ENCODE results near the gene NMT2. TPM values are rescaled to one million over a fixed set of nuclear protein-coding genes. Genes with fewer than 3 reads are reported as not detected.

Gene NMT2
- total RNA-seq, 1 experiment from 2014 or later = 11.8 TPM

DNA sequence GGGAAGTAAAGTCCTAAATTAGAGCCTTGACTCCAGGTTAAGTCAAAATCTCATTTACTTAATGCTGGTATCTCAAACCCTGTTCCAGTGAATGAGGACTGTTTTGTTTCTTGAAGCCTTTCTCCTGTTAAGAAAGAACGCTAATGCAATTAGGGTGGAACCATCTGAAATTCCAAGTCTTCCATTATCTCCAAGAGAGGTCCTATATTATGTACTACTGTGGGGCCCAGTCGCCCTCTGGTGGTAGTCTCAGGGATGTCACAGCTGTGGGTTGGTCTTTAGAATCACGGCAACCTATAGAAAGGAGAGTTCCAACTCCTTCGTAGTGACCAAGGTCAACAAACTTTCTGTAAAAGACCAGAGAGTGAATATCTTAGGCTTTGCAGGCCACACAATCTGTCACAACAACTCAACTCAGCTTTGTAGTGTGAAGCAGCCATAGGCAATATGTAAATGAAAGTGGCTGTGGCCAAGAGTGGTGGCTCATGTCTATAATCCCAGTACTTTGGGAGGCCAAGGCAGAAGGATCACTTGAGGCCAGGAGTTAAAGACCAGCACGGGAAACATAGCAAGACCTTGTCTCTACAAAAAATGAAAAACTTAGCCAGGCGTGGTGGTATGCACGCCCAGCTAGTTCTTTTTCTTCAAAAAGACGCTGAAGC lies 62.0 kb downstream of the NMT2 start:
- Histone ChIP-seq H3K23ac (ENCODE audit: insufficient read length, low read depth, low read length) (no peak overlapping the region), H3T11ph (ENCODE audit: low read length) (no peak overlapping the region), H3K4me1 (ENCODE audit: insufficient read depth, low read length) (no peaks in the 10 kb centered on the region), H3K18ac (ENCODE audit: insufficient read length, low read depth, low read length) (no peak overlapping the region), H2BK5ac (ENCODE audit: insufficient read length, low read length) (no peak overlapping the region), H3K56ac (ENCODE audit: insufficient read length, low read depth, low read length) (no peak overlapping the region), H3K79me2 (ENCODE audit: insufficient read depth, low read length) (no peaks in the 10 kb centered on the region), H3K9me3 (ENCODE audit: control insufficient read depth, low read depth, low read length) (no peaks in the 10 kb centered on the region), H2BK20ac (ENCODE audit: low read depth, low read length, poor library complexity, severe bottlenecking) (no peak overlapping the region), H3K4ac (ENCODE audit: low read depth, low read length) (no peak overlapping the region), H4K91ac (ENCODE audit: insufficient read length, low read depth, low read length) (no peak overlapping the region), H4K5ac (ENCODE audit: insufficient read length, low read depth, low read length) (no peak overlapping the region), H4K20me1 (ENCODE audit: control insufficient read depth, insufficient read depth, insufficient read length) (no peaks in the 10 kb centered on the region), H3K14ac (ENCODE audit: insufficient read depth, low read length) (no peak overlapping the region), H4K8ac (replicated peaks; ENCODE audit: insufficient read length, low read depth, low read length) (no peak overlapping the region), H3K23me2 (ENCODE audit: insufficient read length, low read depth, low read length, poor library complexity, severe bottlenecking) (no peaks in the 10 kb centered on the region), H2BK120ac (ENCODE audit: low read depth, low read length, poor library complexity, severe bottlenecking) (no peak overlapping the region), H2BK15ac (ENCODE audit: low read depth, low read length) (no peak overlapping the region), H3K79me1 (ENCODE audit: insufficient read depth, low read depth, low read length, poor library complexity, severe bottlenecking) (no peaks in the 10 kb centered on the region), H3K27ac (ENCODE audit: insufficient read length, low read depth, low read length) (no peak overlapping the region), H3K27me3 (ENCODE audit: insufficient read depth, low read length) (no peaks in the 10 kb centered on the region; the same call in 1 of the 2 replicates), H2AFZ (ENCODE audit: low read length) (no peak overlapping the region), H3K9ac (ENCODE audit: extremely low read depth, insufficient read length, low read length) (no peak overlapping the region), H3K4me2 (ENCODE audit: insufficient read depth, insufficient read length, low read length) (no peak overlapping the region), H2BK12ac (ENCODE audit: insufficient read length, low read depth, low read length) (no peak overlapping the region), H2AK5ac (ENCODE audit: insufficient read length, low read length) (no peak overlapping the region)
- TF ChIP-seq CTCF (conservative IDR thresholded peaks at IDR 0.05) = peak; percentile 97
- WGBS (ENCODE audit: extremely low coverage, insufficient read length, low lambda C conversion rate) = no CpG with 5 or more reads among the region's 8 CpGs
- no peaks in the 10 kb centered on the region for H3K4me1 Mint-ChIP-seq
- no peaks in the 10 kb centered on the region for H3K9me3 Mint-ChIP-seq
- no peak overlapping the region for H3K4me3 Mint-ChIP-seq
- H3K36me3 Mint-ChIP-seq (ENCODE audit: insufficient read depth in 1 of 3, low read depth in 3 of 3) = peaks cover 16 to 62% (median 50%) of the 10 kb centered on the region in 3 experiments; a peak in 6 of 7 replicates
- DNase-seq = peak; percentile 75
- H3K27me3 Mint-ChIP-seq (ENCODE audit: low read depth) = no peaks in the 10 kb centered on the region
- H3K27ac Mint-ChIP-seq = no peak overlapping the region
